Neural crest cell (in vitro differentiated cells): ENCODE measurements around the gene EDEM3. TPM values are rescaled to one million over a fixed set of nuclear protein-coding genes. Genes with fewer than 3 reads are reported as not detected.
"Not testable (repeated sequence)": the region's sequence is repeated elsewhere in the genome, so short reads cannot be mapped to it uniquely, and the experiment has no call there.

Experiments used
- DNase-seq: peaks from one replicate; pipeline ENCODE4 v3.0.0; 2021; ENCODE audit warnings: low read depth, mixed read lengths, low spot score
- H3K27ac Mint-ChIP-seq: one replicate; pipeline ENCODE4 v1.8.0; 2021; ENCODE audit warnings: mild to moderate bottlenecking, mixed read lengths; ENCODE audit not compliant: unreplicated experiment
- H3K27me3 Mint-ChIP-seq: 2 replicates; pipeline ENCODE4 v1.8.0; 2021; ENCODE audit warnings: low read depth, mild to moderate bottlenecking, mixed read lengths
- H3K36me3 Mint-ChIP-seq: 2 replicates; pipeline ENCODE4 v1.8.0; 2021; ENCODE audit warnings: low read depth, mild to moderate bottlenecking, mixed read lengths
- H3K4me1 Mint-ChIP-seq: 2 replicates; pipeline ENCODE4 v1.8.0; 2021; ENCODE audit warnings: mixed read lengths
- H3K4me3 Mint-ChIP-seq: one replicate; pipeline ENCODE4 v1.8.0; 2021; ENCODE audit warnings: mild to moderate bottlenecking, mixed read lengths
- H3K9me3 Mint-ChIP-seq: 2 replicates; pipeline ENCODE4 v1.8.0; 2021; ENCODE audit warnings: mixed read lengths
- CTCF ChIP-seq: fragments of 200-600 bp; sonication (generic); conservative IDR thresholded peaks from 2 replicates; pipeline ENCODE4 v1.5.0; 2021; ENCODE audit warnings: antibody characterized with exemption, mild to moderate bottlenecking
- total RNA-seq: library from RNA; stranded (reverse); gene quantifications from 2 replicates; pipeline ENCODE4 v1.2.1, GENCODE V29; 2021

Gene EDEM3
- total RNA-seq, 1 donor from 2014 or later, result 19.8 TPM

GRCh38 chr1:184789884-184790283 lies 35.2 kb upstream of the EDEM3 start:
- Mint-ChIP-seq H3K4me3 (no peak overlapping the region), H3K4me1 (no peaks in the 10 kb centered on the region), H3K27me3 (no peaks in the 10 kb centered on the region)

DNA sequence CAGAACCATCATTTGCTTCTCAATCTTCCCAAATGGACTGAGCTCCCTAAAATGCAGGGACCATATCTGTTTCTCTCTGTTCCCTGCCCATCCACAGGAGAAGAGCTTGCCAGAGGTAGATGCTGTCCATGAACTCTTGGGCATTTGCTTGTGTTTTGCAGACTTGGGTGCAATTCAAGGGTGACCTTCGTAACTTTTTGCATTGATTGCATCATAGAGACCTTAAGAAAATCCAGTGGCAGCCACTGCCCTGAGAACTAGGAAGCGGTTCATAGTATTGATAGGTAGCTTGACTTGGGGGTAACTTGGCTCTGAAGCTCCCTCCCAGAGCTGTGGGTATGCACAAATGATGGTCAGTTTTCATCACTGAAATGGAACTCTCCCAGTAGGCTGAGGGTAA lies 34.3 kb upstream of the EDEM3 start:
- Mint-ChIP-seq H3K27ac (no peak overlapping the region), H3K4me1 (no peaks in the 10 kb centered on the region), H3K9me3 (peaks cover 10% of the 10 kb centered on the region), H3K27me3 (no peaks in the 10 kb centered on the region), H3K36me3 (peaks cover 4% of the 10 kb centered on the region), H3K4me3 (no peak overlapping the region)
- no peak for TF ChIP-seq CTCF
- no peak for DNase-seq

More at GRCh38 chr1:184789884-184790283, 35.2 kb upstream of the EDEM3 start:
- Mint-ChIP-seq H3K9me3 (peaks cover 4% of the 10 kb centered on the region), H3K36me3 (no peaks in the 10 kb centered on the region), H3K27ac (peak overlapping the region; percentile 75)
- TF ChIP-seq CTCF, result no peak
- no peak for DNase-seq

GRCh38 chr1:184785529-184785928 lies 30.9 kb upstream of the EDEM3 start:
- Mint-ChIP-seq H3K4me3 (no peak overlapping the region), H3K4me1 (no peaks in the 10 kb centered on the region), H3K9me3 (peaks cover 18% of the 10 kb centered on the region), H3K27ac (no peak overlapping the region), H3K27me3 (no peaks in the 10 kb centered on the region), H3K36me3 (peaks cover 5% of the 10 kb centered on the region)
- TF ChIP-seq CTCF, result no peak
- DNase-seq, result no peak

- not testable (repeated sequence) for H3K36me3 Mint-ChIP-seq, H3K4me1 Mint-ChIP-seq, DNase-seq, H3K27ac Mint-ChIP-seq, H3K27me3 Mint-ChIP-seq, H3K4me3 Mint-ChIP-seq
- H3K9me3 Mint-ChIP-seq, result peaks cover 18% of the 10 kb centered on the region
Measured at GRCh38 chr1:184783723-184784122, 29.1 kb upstream of the EDEM3 start.

DNA sequence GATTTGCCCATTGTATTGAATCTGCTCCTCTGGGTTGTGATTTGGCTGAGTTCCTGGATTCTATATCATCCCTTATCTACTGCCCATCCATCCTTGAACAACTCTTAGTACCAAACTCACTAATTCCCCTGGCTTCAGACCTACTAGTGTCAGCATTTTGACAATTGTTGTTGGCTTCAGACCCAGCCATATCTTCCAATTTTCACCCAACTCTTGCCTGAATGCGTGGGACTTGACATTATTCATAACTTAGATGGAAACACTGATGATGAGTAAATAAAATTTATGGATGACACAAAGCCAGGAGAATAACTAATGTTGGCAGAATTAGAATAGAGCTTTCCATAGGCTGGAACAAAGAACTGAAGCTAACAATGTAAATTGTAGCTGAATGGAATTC lies 27.3 kb upstream of the EDEM3 start:
- TF ChIP-seq CTCF, result no peak
- Mint-ChIP-seq H3K4me1 (no peaks in the 10 kb centered on the region), H3K36me3 (peaks cover 5% of the 10 kb centered on the region), H3K4me3 (no peak overlapping the region), H3K27me3 (no peaks in the 10 kb centered on the region), H3K9me3 (peaks cover 18% of the 10 kb centered on the region), H3K27ac (no peak overlapping the region)
- no peak for DNase-seq

GRCh38 chr1:184775885-184776284 lies 21.2 kb upstream of the EDEM3 start:
- Mint-ChIP-seq H3K9me3 (no peaks in the 10 kb centered on the region), H3K27ac (no peak overlapping the region), H3K4me3 (no peak overlapping the region), H3K27me3 (peaks cover 2% of the 10 kb centered on the region), H3K4me1 (no peaks in the 10 kb centered on the region), H3K36me3 (no peaks in the 10 kb centered on the region)
- no peak for DNase-seq
- TF ChIP-seq CTCF, result no peak
